SK-N-SH treated with all-trans-retinoic acid at 6 μM for 48 hours (cell line): ENCODE data around the gene MKS1.

Experiments
- ATAC-seq: fragments of 200-7000 bp; cut with Tn5 transposase; 3 replicates; pipeline ENCODE4 v1.9.1; 2020; ENCODE audit warnings: mild to moderate bottlenecking, moderate library complexity
- ARNTL ChIP-seq: fragments of 450-650 bp; formaldehyde crosslinking; IDR thresholded peaks from 2 replicates; pipeline ENCODE4 v1.5.0; 2020; ENCODE audit warnings: low read depth, mild to moderate bottlenecking, moderate library complexity, borderline replicate concordance
- BACH2 ChIP-seq: fragments of 250-450 bp; sonication (Bioruptor Pico); IDR thresholded peaks from 2 replicates; pipeline ENCODE4 v1.9.0; 2021; ENCODE audit warnings: mild to moderate bottlenecking, borderline replicate concordance
- GLIS3 ChIP-seq: fragments of 250-450 bp; sonication (Bioruptor Pico); IDR thresholded peaks from 2 replicates; pipeline ENCODE4 v1.5.0; 2020; ENCODE audit warnings: mild to moderate bottlenecking, moderate library complexity
- ISL1 ChIP-seq: fragments of 250-450 bp; sonication (Bioruptor Pico); IDR thresholded peaks from 2 replicates; pipeline ENCODE4 v2.1.2; 2022; ENCODE audit warnings: mild to moderate bottlenecking, moderate library complexity
- OSR1 ChIP-seq: fragments of 250-450 bp; sonication (Bioruptor Pico); IDR thresholded peaks from 2 replicates; pipeline ENCODE4 v1.8.0; 2022; ENCODE audit warnings: moderate library complexity, mild to moderate bottlenecking, inconsistent platforms
- PPARA ChIP-seq: fragments of 250-450 bp; sonication (Bioruptor Pico); IDR thresholded peaks from 2 replicates; pipeline ENCODE4 v1.5.0; 2020; ENCODE audit warnings: mild to moderate bottlenecking, borderline replicate concordance
- RARB ChIP-seq: fragments of 250-450 bp; sonication (Bioruptor Pico); IDR thresholded peaks from 2 replicates; pipeline ENCODE4 v1.8.0; 2021; ENCODE audit warnings: mild to moderate bottlenecking, moderate library complexity
- SNAI2 ChIP-seq: fragments of 250-450 bp; sonication (Bioruptor Pico); IDR thresholded peaks from 2 replicates; pipeline ENCODE4 v1.5.0; 2020; ENCODE audit warnings: mild to moderate bottlenecking, moderate library complexity
- TCF4 ChIP-seq: fragments of 250-450 bp; sonication (Bioruptor Pico); IDR thresholded peaks from 2 replicates; pipeline ENCODE4 v1.8.0; 2021; ENCODE audit warnings: mild to moderate bottlenecking, moderate library complexity, borderline replicate concordance
- TOX ChIP-seq: fragments of 250-450 bp; sonication (Bioruptor Pico); IDR thresholded peaks from 2 replicates; pipeline ENCODE4 v1.8.0; 2021; ENCODE audit warnings: mild to moderate bottlenecking, moderate library complexity, borderline replicate concordance
- ZC3H10 ChIP-seq: fragments of 250-450 bp; sonication (Bioruptor Pico); IDR thresholded peaks from 2 replicates; pipeline ENCODE4 v1.5.1; 2021; ENCODE audit warnings: mild to moderate bottlenecking, moderate library complexity
- ZFP3 ChIP-seq: fragments of 250-450 bp; sonication (Bioruptor Pico); IDR thresholded peaks from 2 replicates; pipeline ENCODE4 v1.5.0; 2020; ENCODE audit warnings: mild to moderate bottlenecking, moderate library complexity
- ZFP30 ChIP-seq: fragments of 450-650 bp; formaldehyde crosslinking; IDR thresholded peaks from 2 replicates; pipeline ENCODE4 v1.5.0; 2022; ENCODE audit warnings: mild to moderate bottlenecking, moderate library complexity
- ZNF565 ChIP-seq: fragments of 450-650 bp; formaldehyde crosslinking; conservative IDR thresholded peaks from 2 replicates; pipeline ENCODE4 v1.5.0; 2020; ENCODE audit warnings: low read depth, mild to moderate bottlenecking, moderate library complexity
- ZNF8 ChIP-seq: fragments of 450-650 bp; formaldehyde crosslinking; IDR thresholded peaks from 2 replicates; pipeline ENCODE4 v1.5.0; 2020; ENCODE audit warnings: mild to moderate bottlenecking, moderate library complexity
- TF ChIP-seq, protein P1 (sequence below): fragments of 250-450 bp; sonication (Bioruptor Pico); IDR thresholded peaks from 2 replicates; pipeline ENCODE4 v1.5.1; 2020; ENCODE audit warnings: low read depth, mild to moderate bottlenecking, moderate library complexity
- TF ChIP-seq, protein P2 (sequence below): fragments of 250-450 bp; sonication (Bioruptor Pico); IDR thresholded peaks from 2 replicates; pipeline ENCODE4 v1.5.0; 2020; ENCODE audit warnings: mild to moderate bottlenecking, moderate library complexity
- TF ChIP-seq, protein P3 (sequence below): fragments of 250-450 bp; sonication (Bioruptor Pico); IDR thresholded peaks from 2 replicates; pipeline ENCODE4 v1.8.0; 2021; ENCODE audit warnings: low read depth, mild to moderate bottlenecking, moderate library complexity, borderline replicate concordance
- TF ChIP-seq, protein P4 (sequence below): fragments of 250-450 bp; sonication (Bioruptor Pico); IDR thresholded peaks from 2 replicates; pipeline ENCODE4 v1.8.0; 2020; ENCODE audit warnings: mild to moderate bottlenecking, moderate library complexity, borderline replicate concordance
- TF ChIP-seq, protein P5 (sequence below): fragments of 250-450 bp; sonication (Bioruptor Pico); IDR thresholded peaks from 2 replicates; pipeline ENCODE4 v1.5.1; 2021; ENCODE audit warnings: mild to moderate bottlenecking, moderate library complexity

MKS1 gene

DNA sequence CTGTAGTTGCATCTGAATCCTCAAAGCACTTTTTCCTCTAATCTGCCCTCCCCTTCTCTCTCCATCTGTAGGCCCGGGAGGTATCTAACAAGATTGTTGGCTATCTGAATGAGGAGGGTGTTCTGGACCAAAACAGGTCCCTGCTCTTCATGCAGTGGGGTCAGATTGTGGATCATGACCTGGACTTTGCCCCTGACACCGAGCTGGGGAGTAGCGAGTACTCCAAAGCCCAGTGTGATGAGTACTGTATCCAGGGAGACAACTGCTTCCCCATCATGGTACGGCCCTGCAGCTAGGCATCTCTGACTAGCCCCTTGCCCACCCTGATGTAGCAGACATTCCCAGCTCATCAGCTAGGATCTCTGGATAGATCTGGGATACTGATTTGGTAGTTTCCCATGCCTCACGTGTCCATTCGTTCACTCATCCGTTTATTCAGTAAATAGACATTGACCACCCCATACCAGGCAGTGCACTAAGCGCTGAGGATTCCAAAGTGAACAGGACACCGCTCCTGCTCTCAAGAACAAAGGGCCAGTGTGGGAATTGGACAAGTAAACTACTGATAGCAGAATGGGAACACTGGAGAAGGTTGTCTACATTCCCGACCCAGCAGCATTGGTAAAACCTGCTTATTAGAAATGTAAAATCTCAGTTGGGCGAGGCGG, 31.4 kb upstream of the MKS1 start:
- TF ChIP-seq RARB (CRISPR knock-in tag), result no peak
- TF ChIP-seq PPARA (CRISPR knock-in tag), result no peak
- no peak for TF ChIP-seq GLIS3
- no peak for TF ChIP-seq ISL1
- TF ChIP-seq BACH2 (CRISPR knock-in tag), result no peak
- ATAC-seq, result no peak

DNA sequence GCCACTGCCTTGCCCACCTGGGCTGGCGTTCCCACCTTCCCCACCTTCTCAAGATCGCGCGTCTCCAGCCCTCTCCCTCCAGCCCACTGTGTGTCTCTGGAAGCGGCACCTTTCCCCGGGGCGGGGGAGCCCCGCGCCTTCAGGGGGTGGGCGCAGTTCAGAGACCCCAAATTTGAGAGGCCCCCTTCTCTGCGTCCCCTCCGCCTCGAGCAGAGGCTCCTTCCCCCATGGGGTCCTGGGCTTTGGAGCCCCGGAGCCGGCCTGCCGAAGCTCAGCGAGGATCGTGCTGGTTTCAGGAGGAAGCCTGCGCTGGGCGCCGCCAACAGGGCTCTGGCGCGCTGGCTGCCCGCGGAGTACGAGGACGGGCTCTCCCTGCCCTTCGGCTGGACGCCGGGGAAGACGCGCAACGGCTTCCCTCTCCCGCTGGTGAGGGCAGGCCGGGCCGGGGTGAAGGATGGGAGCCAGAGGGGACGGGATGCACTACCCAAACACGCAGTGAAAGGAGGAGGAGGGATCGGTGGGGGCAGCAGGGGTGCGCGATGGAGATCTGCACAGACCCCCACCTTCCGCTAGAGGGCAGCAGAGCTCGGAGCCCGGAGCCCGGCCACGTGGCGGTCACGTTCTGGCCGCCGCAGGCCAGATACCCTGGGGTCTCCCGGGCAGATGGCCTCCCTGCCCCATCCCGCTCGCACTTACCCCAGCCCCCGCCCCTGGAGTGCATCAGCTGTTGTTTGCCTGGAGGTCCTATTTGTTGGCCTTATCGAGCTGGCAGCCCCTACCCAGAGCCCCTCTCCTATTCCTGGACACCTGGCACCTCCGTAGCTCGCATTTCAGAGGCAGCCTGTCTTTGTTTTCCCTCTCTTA, 30.4 kb upstream of the MKS1 start:
- TF ChIP-seq ZC3H10 (no peak), ZFP30 (CRISPR knock-in tag) (no peak), BACH2 (CRISPR knock-in tag) (no peak), TCF4 (CRISPR knock-in tag) (peak; percentile 19; the same call in 1 of the 2 replicates), OSR1 (CRISPR knock-in tag) (no peak), ZFP3 (peak; percentile 41; the same call in 1 of the 2 replicates)
- TF ChIP-seq, protein P1, sequence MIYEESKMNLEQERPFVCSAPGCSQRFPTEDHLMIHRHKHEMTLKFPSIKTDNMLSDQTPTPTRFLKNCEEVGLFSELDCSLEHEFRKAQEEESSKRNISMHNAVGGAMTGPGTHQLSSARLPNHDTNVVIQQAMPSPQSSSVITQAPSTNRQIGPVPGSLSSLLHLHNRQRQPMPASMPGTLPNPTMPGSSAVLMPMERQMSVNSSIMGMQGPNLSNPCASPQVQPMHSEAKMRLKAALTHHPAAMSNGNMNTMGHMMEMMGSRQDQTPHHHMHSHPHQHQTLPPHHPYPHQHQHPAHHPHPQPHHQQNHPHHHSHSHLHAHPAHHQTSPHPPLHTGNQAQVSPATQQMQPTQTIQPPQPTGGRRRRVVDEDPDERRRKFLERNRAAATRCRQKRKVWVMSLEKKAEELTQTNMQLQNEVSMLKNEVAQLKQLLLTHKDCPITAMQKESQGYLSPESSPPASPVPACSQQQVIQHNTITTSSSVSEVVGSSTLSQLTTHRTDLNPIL, result no peak
- TF ChIP-seq, protein P2, sequence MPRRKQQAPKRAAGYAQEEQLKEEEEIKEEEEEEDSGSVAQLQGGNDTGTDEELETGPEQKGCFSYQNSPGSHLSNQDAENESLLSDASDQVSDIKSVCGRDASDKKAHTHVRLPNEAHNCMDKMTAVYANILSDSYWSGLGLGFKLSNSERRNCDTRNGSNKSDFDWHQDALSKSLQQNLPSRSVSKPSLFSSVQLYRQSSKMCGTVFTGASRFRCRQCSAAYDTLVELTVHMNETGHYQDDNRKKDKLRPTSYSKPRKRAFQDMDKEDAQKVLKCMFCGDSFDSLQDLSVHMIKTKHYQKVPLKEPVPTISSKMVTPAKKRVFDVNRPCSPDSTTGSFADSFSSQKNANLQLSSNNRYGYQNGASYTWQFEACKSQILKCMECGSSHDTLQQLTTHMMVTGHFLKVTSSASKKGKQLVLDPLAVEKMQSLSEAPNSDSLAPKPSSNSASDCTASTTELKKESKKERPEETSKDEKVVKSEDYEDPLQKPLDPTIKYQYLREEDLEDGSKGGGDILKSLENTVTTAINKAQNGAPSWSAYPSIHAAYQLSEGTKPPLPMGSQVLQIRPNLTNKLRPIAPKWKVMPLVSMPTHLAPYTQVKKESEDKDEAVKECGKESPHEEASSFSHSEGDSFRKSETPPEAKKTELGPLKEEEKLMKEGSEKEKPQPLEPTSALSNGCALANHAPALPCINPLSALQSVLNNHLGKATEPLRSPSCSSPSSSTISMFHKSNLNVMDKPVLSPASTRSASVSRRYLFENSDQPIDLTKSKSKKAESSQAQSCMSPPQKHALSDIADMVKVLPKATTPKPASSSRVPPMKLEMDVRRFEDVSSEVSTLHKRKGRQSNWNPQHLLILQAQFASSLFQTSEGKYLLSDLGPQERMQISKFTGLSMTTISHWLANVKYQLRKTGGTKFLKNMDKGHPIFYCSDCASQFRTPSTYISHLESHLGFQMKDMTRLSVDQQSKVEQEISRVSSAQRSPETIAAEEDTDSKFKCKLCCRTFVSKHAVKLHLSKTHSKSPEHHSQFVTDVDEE, result no peak; the same call in 1 of the 2 replicates
- ATAC-seq, result peak; percentile 91

DNA sequence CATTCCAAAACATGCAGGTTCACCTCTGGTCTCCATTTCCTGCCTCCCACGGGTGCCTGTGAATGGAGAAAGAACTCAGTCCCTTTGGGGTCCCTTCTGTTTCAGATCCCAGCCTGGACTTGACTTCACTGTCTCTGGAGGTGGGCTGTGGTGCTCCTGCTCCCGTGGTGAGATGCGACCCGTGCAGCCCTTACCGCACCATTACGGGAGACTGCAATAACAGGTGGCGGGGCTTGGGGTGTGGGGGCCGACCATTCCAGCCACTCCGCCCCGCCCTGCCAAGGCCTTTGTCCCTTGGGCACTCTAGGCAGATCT, 29.9 kb upstream of the MKS1 start:
- ATAC-seq, result peak; percentile 5; the same call in 2 of the 3 replicates
- no peak for TF ChIP-seq TOX (CRISPR knock-in tag)
- no peak for TF ChIP-seq BACH2 (CRISPR knock-in tag)
- TF ChIP-seq OSR1 (CRISPR knock-in tag), result no peak
- no peak for TF ChIP-seq SNAI2
- TF ChIP-seq, protein P3, sequence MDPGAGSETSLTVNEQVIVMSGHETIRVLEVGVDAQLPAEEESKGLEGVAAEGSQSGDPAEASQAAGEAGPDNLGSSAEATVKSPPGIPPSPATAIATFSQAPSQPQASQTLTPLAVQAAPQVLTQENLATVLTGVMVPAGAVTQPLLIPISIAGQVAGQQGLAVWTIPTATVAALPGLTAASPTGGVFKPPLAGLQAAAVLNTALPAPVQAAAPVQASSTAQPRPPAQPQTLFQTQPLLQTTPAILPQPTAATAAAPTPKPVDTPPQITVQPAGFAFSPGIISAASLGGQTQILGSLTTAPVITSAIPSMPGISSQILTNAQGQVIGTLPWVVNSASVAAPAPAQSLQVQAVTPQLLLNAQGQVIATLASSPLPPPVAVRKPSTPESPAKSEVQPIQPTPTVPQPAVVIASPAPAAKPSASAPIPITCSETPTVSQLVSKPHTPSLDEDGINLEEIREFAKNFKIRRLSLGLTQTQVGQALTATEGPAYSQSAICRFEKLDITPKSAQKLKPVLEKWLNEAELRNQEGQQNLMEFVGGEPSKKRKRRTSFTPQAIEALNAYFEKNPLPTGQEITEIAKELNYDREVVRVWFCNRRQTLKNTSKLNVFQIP (CRISPR knock-in tag), result no peak
- no peak for TF ChIP-seq GLIS3
- TF ChIP-seq, protein P4, sequence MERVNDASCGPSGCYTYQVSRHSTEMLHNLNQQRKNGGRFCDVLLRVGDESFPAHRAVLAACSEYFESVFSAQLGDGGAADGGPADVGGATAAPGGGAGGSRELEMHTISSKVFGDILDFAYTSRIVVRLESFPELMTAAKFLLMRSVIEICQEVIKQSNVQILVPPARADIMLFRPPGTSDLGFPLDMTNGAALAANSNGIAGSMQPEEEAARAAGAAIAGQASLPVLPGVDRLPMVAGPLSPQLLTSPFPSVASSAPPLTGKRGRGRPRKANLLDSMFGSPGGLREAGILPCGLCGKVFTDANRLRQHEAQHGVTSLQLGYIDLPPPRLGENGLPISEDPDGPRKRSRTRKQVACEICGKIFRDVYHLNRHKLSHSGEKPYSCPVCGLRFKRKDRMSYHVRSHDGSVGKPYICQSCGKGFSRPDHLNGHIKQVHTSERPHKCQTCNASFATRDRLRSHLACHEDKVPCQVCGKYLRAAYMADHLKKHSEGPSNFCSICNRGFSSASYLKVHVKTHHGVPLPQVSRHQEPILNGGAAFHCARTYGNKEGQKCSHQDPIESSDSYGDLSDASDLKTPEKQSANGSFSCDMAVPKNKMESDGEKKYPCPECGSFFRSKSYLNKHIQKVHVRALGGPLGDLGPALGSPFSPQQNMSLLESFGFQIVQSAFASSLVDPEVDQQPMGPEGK (CRISPR knock-in tag), result no peak
- no peak for TF ChIP-seq TCF4 (CRISPR knock-in tag)
- no peak for TF ChIP-seq ZNF8 (CRISPR knock-in tag)
- no peak for TF ChIP-seq ZC3H10
- TF ChIP-seq, protein P5, sequence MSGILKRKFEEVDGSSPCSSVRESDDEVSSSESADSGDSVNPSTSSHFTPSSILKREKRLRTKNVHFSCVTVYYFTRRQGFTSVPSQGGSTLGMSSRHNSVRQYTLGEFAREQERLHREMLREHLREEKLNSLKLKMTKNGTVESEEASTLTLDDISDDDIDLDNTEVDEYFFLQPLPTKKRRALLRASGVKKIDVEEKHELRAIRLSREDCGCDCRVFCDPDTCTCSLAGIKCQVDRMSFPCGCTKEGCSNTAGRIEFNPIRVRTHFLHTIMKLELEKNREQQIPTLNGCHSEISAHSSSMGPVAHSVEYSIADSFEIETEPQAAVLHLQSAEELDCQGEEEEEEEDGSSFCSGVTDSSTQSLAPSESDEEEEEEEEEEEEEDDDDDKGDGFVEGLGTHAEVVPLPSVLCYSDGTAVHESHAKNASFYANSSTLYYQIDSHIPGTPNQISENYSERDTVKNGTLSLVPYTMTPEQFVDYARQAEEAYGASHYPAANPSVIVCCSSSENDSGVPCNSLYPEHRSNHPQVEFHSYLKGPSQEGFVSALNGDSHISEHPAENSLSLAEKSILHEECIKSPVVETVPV, result no peak
- TF ChIP-seq ISL1, result no peak
- TF ChIP-seq ZNF565 (CRISPR knock-in tag), result no peak
- TF ChIP-seq ZFP30 (CRISPR knock-in tag), result no peak
- TF ChIP-seq ARNTL (CRISPR knock-in tag), result no peak
- TF ChIP-seq, protein P2, result no peak
- TF ChIP-seq RARB (CRISPR knock-in tag), result no peak
- TF ChIP-seq, all 23 proteins: peak for 0
